ENCODE data around the gene SEPTIN10.
"Not testable (repeated sequence)": the region's sequence is repeated elsewhere in the genome, so short reads cannot be mapped to it uniquely, and the experiment has no call there.

SEPTIN10 gene

GRCh38 chr2:109613922-109614714 lies at the start of gene SEPTIN10, which contains the start of gene SOWAHC:
TSS of gene SEPTIN10 (minus strand) at chr2:109613966. CDS start at chr2:109613827, 139 bp downstream.
TSS of gene SOWAHC (plus strand) at chr2:109614364. CDS start at chr2:109614490, 126 bp downstream.
- DNase-seq (ENCODE audit: low read depth) = peak; percentile 100

DNA sequence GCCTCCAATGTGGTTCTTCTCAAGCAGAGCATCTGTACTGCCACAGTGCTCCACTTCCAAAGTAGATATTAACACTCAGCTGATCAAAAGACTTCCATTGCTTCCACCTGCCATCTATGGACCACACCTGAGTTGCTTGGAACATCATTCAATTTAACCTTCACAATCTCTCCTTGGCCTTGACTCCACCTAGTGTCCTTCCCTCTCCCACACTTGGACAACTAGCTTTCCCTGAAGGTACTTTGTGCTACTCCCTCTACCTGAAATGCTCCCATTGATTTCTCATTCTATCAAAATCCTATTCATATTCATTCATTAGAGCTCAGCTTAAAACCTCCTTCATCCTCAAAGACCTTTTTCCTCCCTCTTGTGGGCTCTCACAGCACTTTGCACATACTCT lies 49.1 kb upstream of the SEPTIN10 start:
- DNase-seq (ENCODE audit: low read depth) = no peak

GRCh38 chr2:109660046-109660860 lies 46.5 kb upstream of the SEPTIN10 start:
- DNase-seq (ENCODE audit: low read depth) = no peak

GRCh38 chr2:109659396-109660045 lies 45.8 kb upstream of the SEPTIN10 start:
- DNase-seq (ENCODE audit: low read depth) = no peak

DNA sequence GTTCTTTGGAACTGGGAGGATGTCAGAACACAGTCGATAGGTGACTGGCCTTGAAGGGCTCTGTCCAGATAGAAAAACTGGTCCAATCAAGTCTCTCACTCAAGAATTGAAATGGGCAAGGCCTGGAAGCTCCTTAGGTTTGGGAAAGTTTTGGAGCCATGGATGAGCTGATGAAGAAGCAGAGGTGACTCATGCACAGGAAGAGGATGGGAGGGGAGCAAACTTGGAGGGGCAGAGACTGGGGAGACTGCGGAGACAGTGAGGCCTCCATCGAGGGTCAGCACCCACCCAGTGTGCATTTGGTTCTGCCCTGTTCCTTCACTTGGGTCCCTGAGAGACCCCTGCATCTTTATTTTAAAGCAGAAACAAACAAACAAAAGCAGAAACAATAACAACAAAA lies 41.5 kb upstream of the SEPTIN10 start:
- no peak for DNase-seq (ENCODE audit: low read depth)

- no peak for DNase-seq (ENCODE audit: low read depth)
Measured at GRCh38 chr2:109654326-109655050, 40.7 kb upstream of the SEPTIN10 start.

- no peak for DNase-seq (ENCODE audit: low read depth)
Measured at GRCh38 chr2:109649736-109650695, 36.2 kb upstream of the SEPTIN10 start.

- DNase-seq (ENCODE audit: low read depth) = peak; percentile 74
Measured at GRCh38 chr2:109648041-109648527, 34.3 kb upstream of the SEPTIN10 start.

DNA sequence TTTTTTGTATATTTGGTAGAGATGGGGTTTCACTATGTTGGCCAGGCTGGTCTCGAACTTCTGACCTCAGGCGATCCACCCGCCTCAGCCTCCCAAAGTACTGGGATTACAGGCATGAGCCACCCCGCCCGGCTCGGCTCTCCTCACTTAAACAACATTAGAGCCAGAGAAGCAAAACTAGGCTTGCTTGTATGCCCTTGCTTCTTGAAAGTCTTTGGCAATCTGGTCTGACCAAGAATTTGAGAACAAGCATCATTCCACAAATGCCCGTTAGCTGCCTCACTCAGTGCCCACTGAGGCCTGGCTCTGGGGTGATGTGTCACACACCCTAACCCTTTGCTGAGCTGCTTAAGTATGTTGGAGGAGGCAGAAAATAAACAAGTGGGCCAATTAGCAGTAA lies 33.9 kb upstream of the SEPTIN10 start:
- DNase-seq (ENCODE audit: low read depth) = peak; percentile 88

- no peak for DNase-seq (ENCODE audit: low read depth)
Measured at GRCh38 chr2:109646961-109647360, 33.2 kb upstream of the SEPTIN10 start.

GRCh38 chr2:109645412-109646184 lies 31.8 kb upstream of the SEPTIN10 start:
- DNase-seq (ENCODE audit: low read depth) = no peak

- no peak for DNase-seq (ENCODE audit: low read depth)
Measured at GRCh38 chr2:109644571-109645275, 31.0 kb upstream of the SEPTIN10 start.

DNA sequence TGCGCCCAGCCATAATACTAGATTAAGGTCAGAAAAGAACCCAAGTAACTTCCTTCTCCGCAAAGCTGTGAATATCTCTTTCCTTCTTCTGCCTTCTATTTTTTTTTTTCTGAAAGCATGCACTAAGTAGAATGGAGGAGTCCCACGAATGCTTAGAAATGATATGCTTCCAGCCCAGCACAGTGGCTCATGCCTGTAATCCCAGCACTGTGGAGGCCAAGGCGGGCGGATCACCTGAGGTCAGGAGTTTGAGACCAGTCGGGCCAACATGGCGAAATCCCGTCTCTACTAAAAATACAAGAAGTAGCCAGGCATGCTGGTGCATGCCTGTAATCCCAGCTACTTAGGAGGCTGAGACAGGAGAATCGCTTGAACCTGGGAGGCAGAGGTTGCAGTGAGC lies 26.2 kb upstream of the SEPTIN10 start:
- not testable (repeated sequence) for DNase-seq (ENCODE audit: low read depth)

- DNase-seq (ENCODE audit: low read depth) = peak; percentile 56
Measured at GRCh38 chr2:109638795-109639194, 25.0 kb upstream of the SEPTIN10 start.

DNA sequence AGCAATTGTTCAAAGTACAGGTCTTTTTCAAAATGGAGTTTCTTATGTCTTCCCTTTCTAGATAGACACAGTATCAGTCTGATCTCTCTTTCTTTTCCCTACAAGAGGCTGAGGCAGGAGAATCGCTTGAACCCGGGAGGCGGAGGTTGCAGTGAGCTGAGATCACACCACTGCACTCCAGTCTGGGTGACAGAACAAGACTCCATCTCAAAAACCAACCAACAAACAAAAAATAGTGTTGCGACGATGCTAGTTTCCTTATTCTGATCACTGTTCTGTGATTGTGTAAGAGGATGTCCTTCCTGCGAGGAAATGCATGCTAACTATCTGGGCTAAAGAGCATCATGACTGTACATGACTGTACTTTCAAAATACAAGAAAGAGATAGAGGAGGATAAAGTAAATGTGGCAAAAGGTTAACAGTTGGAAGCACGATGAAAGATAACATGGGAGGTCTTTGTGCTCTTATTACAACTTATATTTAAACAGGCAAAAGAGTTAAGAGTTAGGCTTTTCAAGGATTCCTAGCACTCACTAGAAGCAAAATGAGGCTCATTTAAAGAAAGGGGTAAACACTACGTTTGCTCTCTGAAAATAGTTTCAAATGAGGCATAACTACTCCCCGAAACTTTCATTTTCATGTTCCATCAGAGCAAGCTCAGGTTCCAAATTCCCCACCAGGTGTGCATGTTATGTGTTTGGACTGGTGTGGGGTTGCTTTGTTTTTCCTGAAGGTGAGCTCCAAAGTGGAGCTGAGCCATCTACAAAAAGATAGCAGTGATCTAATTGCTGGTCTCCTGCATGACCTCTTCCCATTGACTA lies 24.2 kb upstream of the SEPTIN10 start:
- peak; percentile 73 for DNase-seq (ENCODE audit: low read depth)

DNA sequence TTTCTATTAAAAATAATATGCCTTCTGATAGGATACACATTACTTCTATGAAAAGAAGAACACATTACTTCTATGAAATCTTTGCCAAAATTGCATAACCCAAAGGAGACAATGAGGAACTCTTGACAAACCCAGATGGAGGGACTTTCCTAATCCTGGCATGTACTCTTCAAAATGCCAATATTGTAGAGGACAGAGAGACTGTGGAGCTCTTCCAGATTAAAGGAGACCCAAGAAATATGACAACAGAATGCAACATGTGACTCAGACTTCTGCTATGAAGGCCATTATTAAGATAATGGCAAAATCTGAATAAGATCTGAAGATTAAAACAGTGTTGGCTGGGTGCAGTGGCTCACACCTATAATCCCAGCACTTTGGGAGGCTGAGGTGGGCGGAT lies 22.6 kb upstream of the SEPTIN10 start:
- peak; percentile 84 for DNase-seq (ENCODE audit: low read depth)

DNA sequence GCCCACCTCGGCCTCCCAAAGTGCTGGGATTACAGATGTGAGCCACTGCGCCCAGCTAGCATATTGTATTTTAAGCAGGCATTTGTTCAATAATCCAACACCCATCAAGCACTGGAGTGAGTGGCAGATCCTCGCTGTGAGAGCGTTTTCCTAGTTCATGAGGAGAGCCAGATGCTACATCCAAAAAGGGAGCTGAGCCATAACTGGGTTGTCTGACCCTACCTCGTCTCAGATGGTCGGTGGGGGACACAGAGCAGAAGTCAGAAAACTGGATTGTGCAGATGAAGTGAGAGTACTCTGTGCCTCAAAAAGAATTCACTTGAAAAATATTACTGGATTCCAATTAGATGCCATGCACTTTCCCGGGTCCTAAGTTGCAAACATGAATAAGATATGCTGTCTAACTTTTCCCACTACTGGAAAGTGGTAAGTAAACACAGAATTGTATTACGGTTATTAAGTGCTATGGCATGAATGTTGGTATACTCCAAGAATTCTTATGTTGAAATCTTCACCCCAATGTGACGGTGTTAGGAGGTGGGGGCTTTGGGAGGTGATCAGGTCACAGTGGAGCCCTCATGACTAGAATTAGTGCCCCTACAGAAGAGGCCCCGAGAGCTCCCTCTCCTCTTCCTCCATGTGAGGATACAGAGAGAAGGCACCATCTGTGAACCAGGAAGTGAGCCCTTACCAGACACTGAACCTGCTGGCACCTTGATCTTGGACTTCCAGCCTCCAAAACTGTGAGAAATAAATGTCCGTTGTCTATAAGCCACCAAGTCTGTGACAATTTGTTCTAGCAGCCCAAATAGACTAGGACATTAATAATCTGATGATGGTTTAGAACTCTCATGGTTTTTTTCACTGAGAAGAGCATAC lies 21.9 kb upstream of the SEPTIN10 start:
- DNase-seq (ENCODE audit: low read depth) = no peak
